Stimulated activated CD4-positive, alpha-beta T cell treated with anti-CD3 and anti-CD28 coated beads, Interleukin-15, amount 100 ng/mL, for 1 hour (primary cell): ENCODE data around the gene ANKRD44.
"Not testable (repeated sequence)": the region's sequence is repeated elsewhere in the genome, so short reads cannot be mapped to it uniquely, and the experiment has no call there.

Experiments
- DNase-seq, 2 donors: peaks; one replicate each; pipeline ENCODE4 v3.0.0-alpha.2; 2020; ENCODE audit warnings: low read depth in 1 of 2, low spot score in 1 of 2

The ANKRD44 gene

GRCh38 chr2:197310271-197310985, at the start of gene ANKRD44:
ANKRD44 (minus strand) TSS chr2:197310780; CDS start chr2:197310604, 176 bp downstream.
- DNase-seq = peak; percentile 76 to 87

DNA sequence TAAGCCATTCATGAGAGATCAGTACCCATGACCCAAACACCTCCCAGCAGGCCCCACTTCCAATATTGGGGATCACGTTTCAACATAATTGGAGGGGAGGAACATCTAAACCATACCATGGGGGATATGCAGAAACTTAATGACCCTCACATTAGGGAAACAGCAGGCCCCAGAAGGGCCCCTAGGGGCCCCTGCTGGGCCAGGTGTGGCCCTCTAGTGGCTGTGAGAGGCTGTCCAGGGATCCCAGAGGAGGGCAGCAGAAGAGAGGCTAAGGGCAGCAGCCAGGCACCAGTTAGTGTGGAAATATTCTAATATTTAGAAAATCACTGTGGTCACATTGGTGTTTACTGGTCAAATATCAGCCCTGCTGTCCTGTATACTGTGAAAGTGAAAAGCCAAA, 49.3 kb upstream of the ANKRD44 start:
- no peak for DNase-seq

GRCh38 chr2:197358931-197359330, 48.4 kb upstream of the ANKRD44 start:
- no peak for DNase-seq

GRCh38 chr2:197357986-197358385, 47.4 kb upstream of the ANKRD44 start:
- DNase-seq = no peak

DNA sequence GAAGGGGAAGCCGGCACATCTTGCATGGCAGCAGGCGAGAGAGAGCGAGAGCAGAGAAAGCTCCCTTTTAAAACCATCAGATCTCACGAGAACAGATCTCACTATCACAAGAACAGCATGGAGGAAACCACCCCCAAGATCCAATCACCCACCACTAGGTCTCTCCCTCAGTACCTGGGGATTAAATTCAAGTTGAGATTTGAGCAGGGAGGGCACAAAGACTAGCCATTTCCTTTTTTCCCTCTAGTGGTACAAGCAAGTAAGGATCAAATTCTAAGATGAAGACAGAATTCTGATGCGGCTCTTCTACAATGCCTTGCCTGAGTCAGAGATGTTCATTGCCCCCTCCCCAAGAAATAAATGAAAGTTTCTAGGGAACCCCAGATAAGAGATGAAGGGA, 45.6 kb upstream of the ANKRD44 start:
- no peak for DNase-seq

DNA sequence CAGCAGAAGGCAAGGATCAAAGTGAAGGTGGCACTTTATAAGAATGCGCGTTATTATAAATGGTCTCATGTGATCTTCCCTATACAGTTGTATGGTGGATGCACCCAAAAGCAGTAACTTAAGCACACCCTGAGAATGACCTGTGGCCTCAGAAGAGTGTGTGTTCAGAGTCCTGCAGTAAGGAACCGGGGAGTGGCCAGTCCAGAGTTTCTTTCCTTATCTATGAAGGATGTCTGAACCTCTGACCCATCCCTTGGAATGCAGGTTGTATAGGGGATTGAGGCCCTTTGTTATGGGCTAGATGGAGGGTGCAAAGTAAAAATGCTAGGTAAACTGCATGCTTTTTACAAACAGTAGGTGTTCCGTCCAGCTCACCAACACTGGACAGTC, 43.6 kb upstream of the ANKRD44 start:
- DNase-seq = no peak

DNA sequence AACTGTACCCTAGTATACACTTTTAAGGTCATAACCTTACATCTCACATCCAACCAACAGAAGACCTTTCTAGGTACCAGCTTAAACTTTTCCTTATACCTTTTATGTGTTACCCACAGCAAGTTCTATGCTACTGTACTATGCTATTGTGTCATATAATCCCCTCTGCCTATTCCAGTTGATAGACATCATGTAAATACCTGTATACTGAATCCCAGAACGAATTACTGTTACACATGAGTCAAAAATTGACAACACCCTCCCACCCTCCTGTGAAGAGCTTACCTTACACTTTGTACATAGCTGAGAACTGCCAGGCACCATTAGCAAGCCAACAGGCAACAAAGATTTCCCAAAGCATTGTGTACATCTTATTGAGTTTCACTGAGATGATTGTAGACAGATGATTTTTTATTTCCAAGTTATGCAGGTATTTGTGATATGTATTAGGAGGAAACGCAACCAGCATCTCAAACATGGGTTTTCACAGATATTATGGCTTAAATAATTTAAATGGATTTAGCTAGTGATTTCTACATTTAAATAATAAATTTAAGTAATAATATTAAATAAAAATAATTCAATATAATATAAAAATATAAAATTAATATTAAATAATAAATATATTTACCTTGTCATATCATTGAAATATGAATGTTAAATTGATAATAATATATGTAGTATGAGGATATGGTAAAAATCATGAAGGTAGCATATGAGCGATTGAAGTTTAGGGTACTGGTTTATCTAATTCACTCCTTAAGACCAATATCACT, 43.0 kb upstream of the ANKRD44 start:
- no peak for DNase-seq

GRCh38 chr2:197349699-197350098, 39.1 kb upstream of the ANKRD44 start:
- DNase-seq = no peak

- DNase-seq = no peak
Measured at GRCh38 chr2:197348721-197349360, 38.3 kb upstream of the ANKRD44 start.

GRCh38 chr2:197345846-197346370, 35.3 kb upstream of the ANKRD44 start:
- no peak for DNase-seq

DNA sequence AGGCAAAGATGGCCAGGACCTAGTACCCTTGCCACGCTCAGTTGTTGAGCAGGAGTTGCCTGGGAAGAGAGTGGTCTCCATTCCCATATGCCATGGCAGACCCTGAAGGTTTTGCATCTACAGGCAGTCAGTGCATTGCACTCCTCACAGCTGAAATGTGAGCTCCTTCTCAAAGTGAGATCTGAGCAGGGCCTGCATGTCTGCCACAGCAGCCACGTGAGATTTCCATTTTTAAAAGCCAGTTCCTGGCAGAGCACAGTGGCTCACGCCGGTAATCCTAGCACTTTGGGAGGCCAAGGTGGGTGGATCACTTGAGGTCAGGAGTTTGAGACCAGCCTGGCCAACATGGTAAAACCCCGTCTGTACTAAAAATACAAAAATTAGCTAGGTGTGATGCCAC, 33.4 kb upstream of the ANKRD44 start:
- not testable (repeated sequence) for DNase-seq

- no peak for DNase-seq
Measured at GRCh38 chr2:197340591-197340990, 30.0 kb upstream of the ANKRD44 start.

- no peak for DNase-seq
Measured at GRCh38 chr2:197339496-197340220, 29.1 kb upstream of the ANKRD44 start.

GRCh38 chr2:197339016-197339415, 28.4 kb upstream of the ANKRD44 start:
- DNase-seq = no peak

- no peak for DNase-seq
Measured at GRCh38 chr2:197332641-197333040, 22.1 kb upstream of the ANKRD44 start.

- DNase-seq = no peak
Measured at GRCh38 chr2:197328461-197328860, 17.9 kb upstream of the ANKRD44 start.

DNA sequence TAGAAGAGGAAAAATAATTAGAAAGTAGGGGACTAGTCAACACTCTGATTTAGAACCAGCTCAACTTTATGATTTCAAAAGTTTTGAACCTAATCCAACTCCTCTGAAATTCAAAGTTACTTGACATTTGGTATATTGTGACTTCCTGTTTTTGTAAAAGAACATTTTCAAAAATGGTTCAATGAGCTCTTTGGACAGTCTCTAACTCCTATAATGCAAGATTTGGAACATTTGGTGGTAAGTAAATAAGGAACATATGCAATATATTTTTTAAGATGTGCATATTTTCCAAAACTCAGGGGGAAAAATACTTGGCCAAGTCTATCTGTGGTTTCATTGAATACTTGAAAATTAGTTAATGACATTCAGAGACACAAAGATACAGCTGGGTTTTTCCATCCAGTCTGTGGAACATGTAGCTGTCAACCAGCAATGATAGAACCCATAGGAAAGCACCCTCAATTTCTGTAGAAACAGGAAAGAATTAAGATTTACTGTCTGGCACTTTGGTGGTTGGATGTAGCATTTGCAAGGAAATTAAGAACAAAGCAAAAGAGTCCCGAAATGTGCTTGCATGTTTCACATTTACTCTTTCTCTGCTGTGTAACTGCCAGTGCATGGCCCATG, 17.0 kb upstream of the ANKRD44 start:
- DNase-seq = no peak

GRCh38 chr2:197327073-197327471, 16.5 kb upstream of the ANKRD44 start:
- no peak for DNase-seq

GRCh38 chr2:197324801-197325200, 14.2 kb upstream of the ANKRD44 start:
- no peak for DNase-seq
